ENCODE measurements around the gene TMEM132D.

The TMEM132D gene

DNA sequence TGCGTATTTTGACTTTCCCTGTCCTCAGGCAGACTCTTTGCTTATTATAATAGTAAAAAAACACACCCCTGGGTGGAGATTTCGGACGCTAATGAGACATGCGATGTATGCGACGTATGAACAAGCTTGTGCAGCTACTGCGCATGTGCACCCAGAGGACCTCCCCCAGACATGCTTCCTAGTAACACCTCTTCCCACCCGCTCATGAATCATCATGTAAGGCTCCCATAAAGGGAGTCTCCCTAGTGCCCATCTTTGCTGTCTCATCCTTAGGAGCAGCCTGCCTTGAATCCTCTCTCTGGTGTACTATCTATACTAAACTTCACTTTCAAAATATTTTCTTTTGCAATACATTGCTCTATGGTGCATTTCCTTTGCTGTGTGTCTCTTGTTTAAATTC lies 210.1 kb downstream of the TMEM132D start (continued):
- TF ChIP-seq, protein P1, sequence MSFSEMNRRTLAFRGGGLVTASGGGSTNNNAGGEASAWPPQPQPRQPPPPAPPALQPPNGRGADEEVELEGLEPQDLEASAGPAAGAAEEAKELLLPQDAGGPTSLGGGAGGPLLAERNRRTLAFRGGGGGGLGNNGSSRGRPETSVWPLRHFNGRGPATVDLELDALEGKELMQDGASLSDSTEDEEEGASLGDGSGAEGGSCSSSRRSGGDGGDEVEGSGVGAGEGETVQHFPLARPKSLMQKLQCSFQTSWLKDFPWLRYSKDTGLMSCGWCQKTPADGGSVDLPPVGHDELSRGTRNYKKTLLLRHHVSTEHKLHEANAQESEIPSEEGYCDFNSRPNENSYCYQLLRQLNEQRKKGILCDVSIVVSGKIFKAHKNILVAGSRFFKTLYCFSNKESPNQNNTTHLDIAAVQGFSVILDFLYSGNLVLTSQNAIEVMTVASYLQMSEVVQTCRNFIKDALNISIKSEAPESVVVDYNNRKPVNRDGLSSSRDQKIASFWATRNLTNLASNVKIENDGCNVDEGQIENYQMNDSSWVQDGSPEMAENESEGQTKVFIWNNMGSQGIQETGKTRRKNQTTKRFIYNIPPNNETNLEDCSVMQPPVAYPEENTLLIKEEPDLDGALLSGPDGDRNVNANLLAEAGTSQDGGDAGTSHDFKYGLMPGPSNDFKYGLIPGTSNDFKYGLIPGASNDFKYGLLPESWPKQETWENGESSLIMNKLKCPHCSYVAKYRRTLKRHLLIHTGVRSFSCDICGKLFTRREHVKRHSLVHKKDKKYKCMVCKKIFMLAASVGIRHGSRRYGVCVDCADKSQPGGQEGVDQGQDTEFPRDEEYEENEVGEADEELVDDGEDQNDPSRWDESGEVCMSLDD (tag by site-specific recombination; IDR thresholded peaks at IDR 0.05): no peak
- no peak for TF ChIP-seq INSM2 (tag by site-specific recombination; IDR thresholded peaks at IDR 0.05)
- TF ChIP-seq PRDM10 (tag by site-specific recombination; IDR thresholded peaks at IDR 0.05): no peak
- no peak for TF ChIP-seq ZNF341 (tag by site-specific recombination; IDR thresholded peaks at IDR 0.05; ENCODE audit: low read depth)
- TF ChIP-seq ZNF423 (tag by site-specific recombination; IDR thresholded peaks at IDR 0.05): no peak
- TF ChIP-seq ZNF112 (tag by site-specific recombination; IDR thresholded peaks at IDR 0.05): no peak
- TF ChIP-seq ZNF544 (tag by site-specific recombination; IDR thresholded peaks at IDR 0.05): no peak
- no peak for TF ChIP-seq ZNF311 (tag by site-specific recombination; IDR thresholded peaks at IDR 0.05; ENCODE audit: borderline replicate concordance)

GRCh38 chr12:129687731-129688130 lies 216.1 kb downstream of the TMEM132D start:
- CTCF ChIA-PET: interaction anchor here (0.7 kb wide), 1 partner anchor 767 kb away, joined by 3 read pairs; no protein-coding TSS in a partner anchor
- Histone ChIP-seq H3K4me3 (ENCODE audit: low read depth, low read length) (no peak overlapping the region), H3K9me3 (ENCODE audit: control insufficient read depth, insufficient read depth, low read depth, low read length) (no peaks in the 10 kb centered on the region), H3K4me1 (ENCODE audit: control insufficient read depth, insufficient read depth, low read length) (no peaks in the 10 kb centered on the region), H3K27ac (ENCODE audit: extremely low read depth, low read depth, low read length) (no peak overlapping the region), H3K36me3 (ENCODE audit: control insufficient read depth in 2 of 2, insufficient read depth in 1 of 2, low read length in 2 of 2) (no peaks in the 10 kb centered on the region)
- TF ChIP-seq ZNF169 (tag by site-specific recombination; IDR thresholded peaks at IDR 0.05): no peak
- no peak for TF ChIP-seq ZFP37 (tag by site-specific recombination; IDR thresholded peaks at IDR 0.05)
- TF ChIP-seq ZNF211 (tag by site-specific recombination; IDR thresholded peaks at IDR 0.05; ENCODE audit: low read depth): no peak
- TF ChIP-seq ZNF2 (tag by site-specific recombination; IDR thresholded peaks at IDR 0.05): no peak
- TF ChIP-seq, protein P2, sequence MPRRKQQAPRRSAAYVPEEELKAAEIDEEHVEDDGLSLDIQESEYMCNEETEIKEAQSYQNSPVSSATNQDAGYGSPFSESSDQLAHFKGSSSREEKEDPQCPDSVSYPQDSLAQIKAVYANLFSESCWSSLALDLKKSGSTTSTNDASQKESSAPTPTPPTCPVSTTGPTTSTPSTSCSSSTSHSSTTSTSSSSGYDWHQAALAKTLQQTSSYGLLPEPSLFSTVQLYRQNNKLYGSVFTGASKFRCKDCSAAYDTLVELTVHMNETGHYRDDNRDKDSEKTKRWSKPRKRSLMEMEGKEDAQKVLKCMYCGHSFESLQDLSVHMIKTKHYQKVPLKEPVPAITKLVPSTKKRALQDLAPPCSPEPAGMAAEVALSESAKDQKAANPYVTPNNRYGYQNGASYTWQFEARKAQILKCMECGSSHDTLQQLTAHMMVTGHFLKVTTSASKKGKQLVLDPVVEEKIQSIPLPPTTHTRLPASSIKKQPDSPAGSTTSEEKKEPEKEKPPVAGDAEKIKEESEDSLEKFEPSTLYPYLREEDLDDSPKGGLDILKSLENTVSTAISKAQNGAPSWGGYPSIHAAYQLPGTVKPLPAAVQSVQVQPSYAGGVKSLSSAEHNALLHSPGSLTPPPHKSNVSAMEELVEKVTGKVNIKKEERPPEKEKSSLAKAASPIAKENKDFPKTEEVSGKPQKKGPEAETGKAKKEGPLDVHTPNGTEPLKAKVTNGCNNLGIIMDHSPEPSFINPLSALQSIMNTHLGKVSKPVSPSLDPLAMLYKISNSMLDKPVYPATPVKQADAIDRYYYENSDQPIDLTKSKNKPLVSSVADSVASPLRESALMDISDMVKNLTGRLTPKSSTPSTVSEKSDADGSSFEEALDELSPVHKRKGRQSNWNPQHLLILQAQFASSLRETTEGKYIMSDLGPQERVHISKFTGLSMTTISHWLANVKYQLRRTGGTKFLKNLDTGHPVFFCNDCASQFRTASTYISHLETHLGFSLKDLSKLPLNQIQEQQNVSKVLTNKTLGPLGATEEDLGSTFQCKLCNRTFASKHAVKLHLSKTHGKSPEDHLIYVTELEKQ (tag by site-specific recombination; IDR thresholded peaks at IDR 0.05; ENCODE audit: borderline replicate concordance): no peak
- TF ChIP-seq ZNF146 (tag by site-specific recombination; IDR thresholded peaks at IDR 0.05): no peak
- TF ChIP-seq, protein P3, sequence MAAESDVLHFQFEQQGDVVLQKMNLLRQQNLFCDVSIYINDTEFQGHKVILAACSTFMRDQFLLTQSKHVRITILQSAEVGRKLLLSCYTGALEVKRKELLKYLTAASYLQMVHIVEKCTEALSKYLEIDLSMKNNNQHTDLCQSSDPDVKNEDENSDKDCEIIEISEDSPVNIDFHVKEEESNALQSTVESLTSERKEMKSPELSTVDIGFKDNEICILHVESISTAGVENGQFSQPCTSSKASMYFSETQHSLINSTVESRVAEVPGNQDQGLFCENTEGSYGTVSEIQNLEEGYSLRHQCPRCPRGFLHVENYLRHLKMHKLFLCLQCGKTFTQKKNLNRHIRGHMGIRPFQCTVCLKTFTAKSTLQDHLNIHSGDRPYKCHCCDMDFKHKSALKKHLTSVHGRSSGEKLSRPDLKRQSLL (tag by site-specific recombination; IDR thresholded peaks at IDR 0.05): no peak
- POLR2A ChIA-PET: no interaction called here

Measured in HEK293 (cell line).